HS-27A (cell line): ENCODE results near the gene DNAJB9.
"Not testable (repeated sequence)": the region's sequence is repeated elsewhere in the genome, so short reads cannot be mapped to it uniquely, and the experiment has no call there.

ENCODE experiments used
- DNase-seq: peaks from one replicate; pipeline ENCODE4 v3.0.0-alpha.2; 2012; ENCODE audit warnings: low read depth, missing footprints

Gene DNAJB9

GRCh38 chr7:108569381-108570145 lies at the start of gene DNAJB9, which contains the start of gene THAP5:
Gene DNAJB9, plus strand, starts transcription at chr7:108569874. Its CDS starts 1,853 bp downstream, at chr7:108571727.
Gene THAP5, minus strand, starts transcription at chr7:108569706. Its CDS starts 137 bp downstream, at chr7:108569569.
- DNase-seq = peak; percentile 90

GRCh38 chr7:108522780-108523179 lies 46.9 kb upstream of the DNAJB9 start:
- DNase-seq = no peak

GRCh38 chr7:108525327-108525984 lies 44.2 kb upstream of the DNAJB9 start:
- peak; percentile 43 for DNase-seq

- peak; percentile 77 for DNase-seq
Measured at GRCh38 chr7:108525985-108526767, 43.5 kb upstream of the DNAJB9 start, which contains the start of gene PNPLA8. Gene PNPLA8, minus strand, starts transcription at chr7:108526135. Its CDS starts 10,644 bp downstream, at chr7:108515491.

- DNase-seq = no peak
Measured at GRCh38 chr7:108526768-108527017, 43.0 kb upstream of the DNAJB9 start.

GRCh38 chr7:108528183-108528712 lies 41.4 kb upstream of the DNAJB9 start:
- DNase-seq = no peak

- DNase-seq = no peak
Measured at GRCh38 chr7:108529341-108529740, 40.3 kb upstream of the DNAJB9 start.

GRCh38 chr7:108533712-108534111 lies 36.0 kb upstream of the DNAJB9 start:
- DNase-seq = no peak

GRCh38 chr7:108535257-108535656 lies 34.4 kb upstream of the DNAJB9 start:
- DNase-seq = no peak

- DNase-seq = no peak
Measured at GRCh38 chr7:108535744-108536143, 33.9 kb upstream of the DNAJB9 start.

- no peak for DNase-seq
Measured at GRCh38 chr7:108537229-108537628, 32.4 kb upstream of the DNAJB9 start.

- DNase-seq = not testable (repeated sequence)
Measured at GRCh38 chr7:108538236-108538635, 31.4 kb upstream of the DNAJB9 start.

- DNase-seq = not testable (repeated sequence)
Measured at GRCh38 chr7:108538685-108539084, 31.0 kb upstream of the DNAJB9 start.

GRCh38 chr7:108541478-108541877 lies 28.2 kb upstream of the DNAJB9 start:
- DNase-seq = no peak

- DNase-seq = not testable (repeated sequence)
Measured at GRCh38 chr7:108548141-108548896, 21.4 kb upstream of the DNAJB9 start.

GRCh38 chr7:108556665-108557064 lies 13.0 kb upstream of the DNAJB9 start:
- DNase-seq = not testable (repeated sequence)

GRCh38 chr7:108557191-108557590 lies 12.5 kb upstream of the DNAJB9 start:
- DNase-seq = no peak

- DNase-seq = no peak
Measured at GRCh38 chr7:108557617-108558016, 12.1 kb upstream of the DNAJB9 start.

- DNase-seq = no peak
Measured at GRCh38 chr7:108559253-108559652, 10.4 kb upstream of the DNAJB9 start.

- DNase-seq = no peak
Measured at GRCh38 chr7:108561047-108561619, 8.5 kb upstream of the DNAJB9 start.

GRCh38 chr7:108565987-108566386 lies 3.7 kb upstream of the DNAJB9 start:
- DNase-seq = no peak
